Activated naive CD8-positive, alpha-beta T cell treated with anti-CD3 and anti-CD28 coated beads for 36 hours (primary cell): ENCODE measurements around the gene CCDC146. TPM values are rescaled to one million over a fixed set of nuclear protein-coding genes. Genes with fewer than 3 reads are reported as not detected.
"Not testable (repeated sequence)": the region's sequence is repeated elsewhere in the genome, so short reads cannot be mapped to it uniquely, and the experiment has no call there.

Experiments
- DNase-seq: peaks from one replicate; pipeline ENCODE4 v3.0.0; 2021
- H3K27ac Mint-ChIP-seq: one replicate; pipeline ENCODE4 v1.8.0; 2022; ENCODE audit warnings: mild to moderate bottlenecking, moderate library complexity, mixed read lengths
- H3K27me3 Mint-ChIP-seq: one replicate; pipeline ENCODE4 v1.8.0; 2022; ENCODE audit warnings: mild to moderate bottlenecking, mixed read lengths
- H3K36me3 Mint-ChIP-seq: one replicate; pipeline ENCODE4 v1.8.0; 2021; ENCODE audit warnings: mild to moderate bottlenecking, mixed read lengths
- H3K4me1 Mint-ChIP-seq: one replicate; pipeline ENCODE4 v1.8.0; 2021; ENCODE audit warnings: mixed read lengths
- H3K4me3 Mint-ChIP-seq: one replicate; pipeline ENCODE4 v1.8.0; 2022; ENCODE audit warnings: mild to moderate bottlenecking, moderate library complexity, mixed read lengths
- H3K9me3 Mint-ChIP-seq: one replicate; pipeline ENCODE4 v1.8.0; 2022; ENCODE audit warnings: mixed read lengths
- total RNA-seq, 2 experiments: library from RNA; stranded (reverse); gene quantifications; one replicate each; pipeline ENCODE4 v1.2.3, GENCODE V29; 2021

CCDC146 gene
- total RNA-seq, 2 experiments from 2014 or later, result 0.90 to 0.93 TPM

DNA sequence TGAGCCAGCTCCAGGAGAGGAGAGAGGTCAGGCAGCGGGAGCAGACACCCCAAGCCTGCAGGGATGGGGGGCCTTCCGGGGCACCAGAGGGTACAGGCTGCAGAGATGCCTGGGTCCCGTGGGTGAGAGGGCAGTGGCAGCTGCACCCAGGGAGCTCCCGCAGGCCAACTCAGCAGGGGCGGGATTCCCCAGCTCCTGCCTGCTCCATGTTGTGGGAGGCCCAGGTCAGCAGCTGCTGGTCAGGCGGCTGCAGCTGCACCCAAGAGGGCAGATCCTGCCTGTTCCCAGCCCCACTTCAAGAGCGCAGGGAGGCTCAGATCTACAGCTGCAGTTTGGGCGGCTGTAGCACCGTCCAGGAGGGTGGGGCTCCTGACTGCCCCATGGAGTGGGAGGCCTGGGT, 4.6 kb downstream of the CCDC146 start:
- not testable (repeated sequence) for H3K4me3 Mint-ChIP-seq, H3K9me3 Mint-ChIP-seq, H3K36me3 Mint-ChIP-seq, H3K27me3 Mint-ChIP-seq, DNase-seq, H3K4me1 Mint-ChIP-seq, H3K27ac Mint-ChIP-seq

DNA sequence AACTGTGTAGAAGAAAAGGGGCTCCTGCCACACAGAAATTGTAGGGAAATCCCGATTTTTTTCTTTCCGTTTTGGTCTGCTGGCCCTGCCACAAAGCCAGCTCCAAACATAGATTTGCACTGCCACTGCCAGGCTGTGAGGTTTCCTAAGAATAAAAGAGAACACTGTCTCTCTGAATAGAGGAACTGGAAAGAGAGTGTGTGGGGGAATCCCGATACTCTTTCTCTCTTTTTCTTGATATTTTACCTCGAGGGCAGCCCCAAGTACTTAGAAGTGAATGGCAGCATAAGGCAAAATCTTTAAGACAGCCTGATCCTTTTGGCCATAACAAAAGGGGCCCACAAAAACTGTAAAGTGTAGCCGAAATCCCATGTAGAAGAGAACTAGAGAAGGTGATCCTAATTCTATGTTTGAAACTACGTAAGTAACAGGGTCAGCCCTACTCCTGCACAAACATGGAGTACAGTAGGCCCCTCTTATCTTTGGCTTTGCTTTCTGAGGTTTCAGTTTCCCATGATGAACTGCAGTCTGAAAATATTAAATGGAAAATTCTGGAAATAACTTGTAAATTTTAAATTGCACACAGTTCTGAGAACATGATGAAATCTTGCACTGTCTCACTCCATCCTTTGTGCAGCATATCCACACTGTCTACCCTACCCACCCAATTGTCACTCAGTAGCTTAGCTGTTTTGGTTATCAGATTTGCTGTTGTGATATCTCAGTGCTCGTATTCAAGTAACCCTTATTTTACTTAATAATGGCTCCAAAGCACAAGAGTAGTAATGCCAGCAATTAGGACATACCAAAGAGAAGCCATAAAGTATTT, 6.4 kb downstream of the CCDC146 start:
- not testable (repeated sequence) for H3K36me3 Mint-ChIP-seq, H3K27me3 Mint-ChIP-seq, DNase-seq, H3K4me3 Mint-ChIP-seq, H3K9me3 Mint-ChIP-seq, H3K4me1 Mint-ChIP-seq
- H3K27ac Mint-ChIP-seq, result peak overlapping the region; percentile 75

- not testable (repeated sequence) for H3K4me3 Mint-ChIP-seq, H3K9me3 Mint-ChIP-seq, H3K27me3 Mint-ChIP-seq, DNase-seq, H3K27ac Mint-ChIP-seq, H3K4me1 Mint-ChIP-seq, H3K36me3 Mint-ChIP-seq
Observed at GRCh38 chr7:77131781-77132180, 9.4 kb downstream of the CCDC146 start.

- not testable (repeated sequence) for H3K27ac Mint-ChIP-seq, H3K4me1 Mint-ChIP-seq, H3K36me3 Mint-ChIP-seq, H3K4me3 Mint-ChIP-seq, H3K27me3 Mint-ChIP-seq, DNase-seq, H3K9me3 Mint-ChIP-seq
Observed at GRCh38 chr7:77138668-77139067, 16.3 kb downstream of the CCDC146 start.

DNA sequence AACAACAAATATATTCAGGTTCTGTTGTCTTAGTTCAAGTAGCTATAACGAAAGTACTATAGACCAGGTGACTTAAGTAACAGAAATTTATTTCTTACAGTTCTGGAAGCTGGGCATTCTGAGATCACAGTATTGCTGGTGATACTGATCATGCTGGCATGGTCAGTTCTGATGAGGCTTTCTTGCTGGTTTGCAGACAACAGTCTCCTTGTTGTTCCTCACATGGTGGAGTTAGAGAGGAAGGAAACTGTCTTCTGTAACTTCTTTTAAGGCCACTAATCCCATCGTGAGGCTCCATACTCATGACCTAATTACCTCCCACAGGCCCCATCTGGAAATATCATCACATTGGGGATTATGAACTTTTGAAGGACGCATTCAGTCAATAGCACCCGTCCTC, 17.9 kb downstream of the CCDC146 start:
- not testable (repeated sequence) for H3K27ac Mint-ChIP-seq, DNase-seq, H3K4me3 Mint-ChIP-seq, H3K27me3 Mint-ChIP-seq, H3K36me3 Mint-ChIP-seq, H3K4me1 Mint-ChIP-seq
- H3K9me3 Mint-ChIP-seq, result peaks cover 12% of the 10 kb centered on the region

DNA sequence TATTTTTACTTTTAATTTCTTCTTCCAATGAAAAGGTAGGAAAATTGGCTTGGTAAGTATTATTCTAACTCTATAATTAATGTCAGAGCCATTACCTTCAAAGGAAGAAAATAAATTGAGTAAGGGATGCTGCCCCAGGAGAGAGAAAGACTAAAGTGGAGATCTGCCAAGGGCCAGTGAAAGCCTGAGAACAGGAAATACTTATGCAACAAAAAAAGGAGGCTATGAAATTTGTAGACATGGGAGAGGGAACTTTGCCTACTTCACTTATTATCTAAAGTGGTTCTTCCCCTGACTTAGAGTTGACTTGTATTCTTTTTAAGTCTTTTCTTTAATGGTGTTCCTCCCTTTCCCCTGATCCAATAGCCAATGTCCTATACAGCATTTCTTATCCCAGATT, 29.8 kb downstream of the CCDC146 start:
- H3K4me1 Mint-ChIP-seq, H3K27ac Mint-ChIP-seq, DNase-seq, H3K9me3 Mint-ChIP-seq, H3K27me3 Mint-ChIP-seq, H3K4me3 Mint-ChIP-seq, H3K36me3 Mint-ChIP-seq: not testable (repeated sequence)

DNA sequence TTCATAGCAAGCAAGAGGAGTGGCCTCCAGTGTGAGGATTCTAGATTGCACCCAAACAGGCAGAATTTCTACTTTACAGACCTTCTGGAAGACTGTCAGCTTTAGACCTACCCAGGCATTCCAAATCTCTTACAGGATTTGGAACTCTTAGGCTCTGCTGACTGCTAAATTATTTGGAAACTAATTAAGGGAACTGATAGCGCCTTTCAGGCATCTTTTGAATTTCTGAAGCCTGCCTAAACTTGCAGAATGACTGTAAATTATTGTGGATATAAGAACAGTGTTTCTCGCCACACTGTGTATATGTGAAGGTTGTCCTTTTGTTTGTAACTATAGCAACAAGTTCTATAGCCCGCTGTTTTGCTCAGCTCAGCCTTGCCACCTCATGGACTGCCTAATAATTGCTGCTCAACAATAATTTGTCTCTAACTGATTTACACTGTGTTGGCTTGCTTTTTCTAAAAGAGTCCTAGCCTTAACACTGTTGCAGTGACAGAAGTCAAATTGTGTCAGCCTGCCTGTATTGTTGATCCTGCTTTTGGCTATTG, 32.6 kb downstream of the CCDC146 start:
- H3K4me3 Mint-ChIP-seq, H3K27ac Mint-ChIP-seq, H3K9me3 Mint-ChIP-seq, H3K36me3 Mint-ChIP-seq, DNase-seq, H3K27me3 Mint-ChIP-seq: not testable (repeated sequence)
- peaks cover 12% of the 10 kb centered on the region for H3K4me1 Mint-ChIP-seq

DNA sequence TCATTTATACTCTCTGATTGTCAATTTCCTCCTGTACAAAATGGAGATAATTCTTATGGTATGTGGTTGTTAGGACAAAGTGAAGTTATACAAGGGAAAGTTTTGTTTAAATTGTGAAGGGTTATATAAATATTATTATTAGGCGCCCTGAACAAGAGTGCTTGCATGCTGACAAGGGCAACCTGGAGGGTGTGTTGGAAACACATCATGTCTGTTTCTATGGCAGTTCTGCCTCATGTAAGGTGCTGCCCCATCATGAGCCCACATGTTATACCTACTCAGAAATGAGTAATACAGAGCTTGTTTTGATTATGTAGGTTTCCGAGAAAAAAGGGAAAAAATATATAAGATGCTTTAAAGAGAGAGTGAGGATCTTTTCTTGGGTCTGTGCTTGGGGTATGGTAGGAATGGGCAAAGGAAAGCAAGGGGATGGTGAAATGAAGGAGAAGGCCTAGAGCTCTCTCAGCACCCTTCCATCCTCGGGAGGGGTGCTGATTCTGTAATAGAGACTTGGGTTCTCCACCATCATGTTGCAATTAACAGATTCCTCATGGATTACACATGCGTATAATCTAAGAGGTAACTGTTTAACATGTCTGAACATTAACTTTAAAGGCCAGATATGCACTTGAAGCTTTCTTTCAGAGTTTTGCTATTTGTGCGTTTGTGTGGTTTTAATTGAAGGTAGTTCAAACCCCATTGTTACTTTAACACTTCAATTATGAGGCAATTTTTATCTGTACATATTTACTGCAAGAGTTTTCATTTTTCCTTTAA, 33.4 kb downstream of the CCDC146 start:
- peak; percentile 11 for DNase-seq
- not testable (repeated sequence) for H3K4me3 Mint-ChIP-seq, H3K36me3 Mint-ChIP-seq, H3K27ac Mint-ChIP-seq, H3K27me3 Mint-ChIP-seq, H3K9me3 Mint-ChIP-seq
- peaks cover 12% of the 10 kb centered on the region for H3K4me1 Mint-ChIP-seq

GRCh38 chr7:77157034-77157433, 34.6 kb downstream of the CCDC146 start:
- H3K4me1 Mint-ChIP-seq, result peaks cover 12% of the 10 kb centered on the region

GRCh38 chr7:77157446-77157845, 35.0 kb downstream of the CCDC146 start:
- no peak for DNase-seq
- H3K27ac Mint-ChIP-seq, result peak overlapping the region; percentile 81

More at GRCh38 chr7:77157034-77157433, 34.6 kb downstream of the CCDC146 start:
- not testable (repeated sequence) for H3K4me3 Mint-ChIP-seq, H3K36me3 Mint-ChIP-seq, DNase-seq, H3K9me3 Mint-ChIP-seq, H3K27me3 Mint-ChIP-seq
- peak overlapping the region; percentile 81 for H3K27ac Mint-ChIP-seq

GRCh38 chr7:77171073-77171472, 48.7 kb downstream of the CCDC146 start:
- H3K27ac Mint-ChIP-seq, H3K4me1 Mint-ChIP-seq, H3K4me3 Mint-ChIP-seq, H3K27me3 Mint-ChIP-seq, DNase-seq, H3K36me3 Mint-ChIP-seq, H3K9me3 Mint-ChIP-seq: not testable (repeated sequence)

More at GRCh38 chr7:77157446-77157845, 35.0 kb downstream of the CCDC146 start:
- H3K4me1 Mint-ChIP-seq, result peaks cover 12% of the 10 kb centered on the region
- H3K9me3 Mint-ChIP-seq, result no peaks in the 10 kb centered on the region
- no peaks in the 10 kb centered on the region for H3K27me3 Mint-ChIP-seq
- no peak overlapping the region for H3K4me3 Mint-ChIP-seq
- H3K36me3 Mint-ChIP-seq, result no peaks in the 10 kb centered on the region

DNA sequence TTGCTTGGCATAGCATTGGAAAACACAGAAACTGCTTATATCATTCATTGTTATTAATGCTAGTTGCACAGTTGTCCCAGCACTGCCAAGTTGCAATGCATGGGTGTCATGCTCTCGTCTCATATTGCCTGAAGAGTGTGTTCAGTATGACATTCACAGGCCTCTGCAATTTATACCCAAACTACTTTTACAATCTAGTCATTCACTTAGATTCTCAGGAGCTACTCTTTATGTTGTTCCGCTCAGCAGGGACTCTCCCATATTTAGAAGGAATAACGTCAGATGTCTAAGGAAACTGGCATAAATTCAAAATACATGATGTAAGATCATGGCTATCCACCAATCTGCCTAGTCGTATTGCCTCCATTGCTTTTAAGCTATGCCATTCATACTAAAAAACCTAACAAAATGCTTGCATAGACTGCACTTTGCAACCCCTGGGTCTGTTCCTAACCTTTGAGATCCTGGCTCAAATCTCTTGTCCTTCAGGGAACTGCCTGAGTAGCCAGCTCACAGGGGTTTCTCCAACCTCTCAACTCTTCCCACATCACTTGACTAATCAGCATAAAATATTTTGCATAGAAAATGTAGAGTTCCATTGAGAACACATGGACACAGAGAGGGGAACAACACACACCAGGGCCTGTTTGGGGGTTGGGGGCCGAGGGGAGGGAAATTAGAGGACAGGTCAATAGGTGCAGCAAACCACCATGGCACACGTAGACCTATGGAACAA, 50.2 kb downstream of the CCDC146 start:
- not testable (repeated sequence) for H3K27ac Mint-ChIP-seq, H3K27me3 Mint-ChIP-seq, DNase-seq, H3K36me3 Mint-ChIP-seq, H3K9me3 Mint-ChIP-seq, H3K4me3 Mint-ChIP-seq, H3K4me1 Mint-ChIP-seq

DNA sequence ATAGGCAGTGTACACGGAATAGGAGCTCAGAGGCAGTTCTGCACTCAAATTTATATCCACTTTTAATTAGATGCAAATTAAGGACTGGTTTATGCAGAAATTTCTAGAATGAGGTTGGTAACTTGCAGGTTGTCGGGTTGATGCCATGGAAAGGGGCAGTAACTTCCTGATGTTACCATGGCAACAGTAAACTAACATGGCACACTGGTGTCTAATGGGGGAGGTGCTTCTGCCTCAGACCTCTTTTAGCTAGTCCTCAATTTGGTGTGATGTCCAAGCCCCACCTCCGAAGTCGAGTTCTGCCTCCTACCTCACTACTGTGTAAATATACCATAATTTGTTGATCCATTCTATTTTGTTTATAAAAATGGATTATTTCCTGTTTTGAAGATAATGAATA, 52.0 kb downstream of the CCDC146 start:
- H3K36me3 Mint-ChIP-seq, H3K4me1 Mint-ChIP-seq, H3K9me3 Mint-ChIP-seq, DNase-seq, H3K27me3 Mint-ChIP-seq, H3K27ac Mint-ChIP-seq, H3K4me3 Mint-ChIP-seq: not testable (repeated sequence)

DNA sequence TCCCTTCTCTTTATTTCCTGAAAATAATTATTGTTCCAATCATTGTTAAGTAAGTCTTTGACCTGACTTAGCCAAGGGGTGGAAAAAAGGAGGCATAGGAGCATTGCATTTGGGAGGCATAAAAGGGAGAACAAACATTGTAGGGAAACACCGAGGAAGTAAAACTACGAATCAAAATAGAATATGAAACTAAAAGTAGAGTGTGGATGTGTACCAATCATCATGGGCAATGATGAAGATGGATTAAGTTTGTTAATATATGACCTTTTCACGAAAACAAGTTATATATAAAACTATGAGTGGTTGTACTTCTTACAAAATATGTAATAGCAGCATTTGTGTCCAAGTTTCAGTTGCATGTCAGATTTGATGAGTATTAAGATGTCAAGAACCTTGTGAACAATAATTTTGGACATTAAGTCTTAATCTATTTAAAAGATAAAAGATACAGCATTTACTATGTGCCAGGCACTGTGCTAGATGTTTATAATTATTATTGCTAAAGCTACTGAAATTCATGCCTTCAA, 52.9 kb downstream of the CCDC146 start:
- not testable (repeated sequence) for H3K9me3 Mint-ChIP-seq, H3K36me3 Mint-ChIP-seq, H3K4me1 Mint-ChIP-seq, H3K27me3 Mint-ChIP-seq, H3K27ac Mint-ChIP-seq, H3K4me3 Mint-ChIP-seq, DNase-seq

DNA sequence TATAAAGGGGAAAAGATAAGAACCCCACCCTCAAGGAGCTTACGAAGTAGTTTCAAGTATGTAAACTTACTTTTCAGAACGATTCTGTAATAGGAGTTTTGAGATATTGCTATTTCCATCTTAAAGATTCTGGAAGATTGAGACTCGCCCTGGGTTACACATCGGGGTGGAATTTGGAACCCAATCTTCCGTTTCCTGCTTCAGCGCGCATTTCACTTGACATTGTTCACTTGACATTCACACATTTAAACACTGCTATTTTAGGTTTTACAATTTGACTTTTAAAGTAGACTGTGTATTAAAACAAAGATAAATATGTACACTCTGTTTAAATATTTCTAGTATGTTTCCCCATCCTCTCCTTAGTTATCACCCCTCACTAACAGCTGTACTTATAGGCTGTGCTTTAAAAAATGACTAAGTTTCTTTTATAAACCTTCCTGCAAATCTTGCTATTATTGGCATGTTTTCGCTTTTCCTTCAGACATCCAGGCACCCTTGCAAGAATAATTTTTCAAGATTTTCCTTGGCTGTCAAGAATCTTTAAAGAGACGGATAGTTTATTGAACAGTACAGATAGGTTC, 55.0 kb downstream of the CCDC146 start:
- H3K27me3 Mint-ChIP-seq, H3K4me3 Mint-ChIP-seq, H3K9me3 Mint-ChIP-seq: not testable (repeated sequence)

More for the DNA sequence above, 55.0 kb downstream of the CCDC146 start:
- H3K4me1 Mint-ChIP-seq, H3K27ac Mint-ChIP-seq, DNase-seq, H3K36me3 Mint-ChIP-seq: not testable (repeated sequence)
